Activated T-cell treated with anti-CD3 and anti-CD28 coated beads, Interleukin-2, amount 50 U/mL, for 4 hours (primary cell): ENCODE measurements around the gene CALB2. TPM values are rescaled to one million over a fixed set of nuclear protein-coding genes. Genes with fewer than 3 reads are reported as not detected.

Experiments
- ATAC-seq, 2 donors: fragments of 200-7000 bp; cut with Tn5 transposase; one replicate each; pipeline ENCODE4 v1.10.0; 2021
- DNase-seq: peaks from one replicate; pipeline ENCODE4 v3.0.0-alpha.2; 2020
- H3K27me3 Mint-ChIP-seq: one replicate; pipeline ENCODE4 v1.8.0; 2021; ENCODE audit warnings: low read depth, mixed read lengths
- H3K36me3 Mint-ChIP-seq: one replicate; pipeline ENCODE4 v1.8.0; 2022; ENCODE audit warnings: mixed read lengths; ENCODE audit not compliant: insufficient read depth
- H3K4me1 Mint-ChIP-seq: one replicate; pipeline ENCODE4 v1.8.0; 2021; ENCODE audit warnings: low read depth, mixed read lengths
- H3K4me3 Mint-ChIP-seq: one replicate; pipeline ENCODE4 v1.8.0; 2021; ENCODE audit warnings: mild to moderate bottlenecking, moderate library complexity, mixed read lengths
- H3K9me3 Mint-ChIP-seq: one replicate; pipeline ENCODE4 v1.8.0; 2021; ENCODE audit warnings: mixed read lengths
- total RNA-seq, 3 donors: library from RNA; stranded (reverse); gene quantifications; one replicate each; pipeline ENCODE4 v1.2.1, GENCODE V29; 2021

The CALB2 gene
- total RNA-seq, 3 donors from 2014 or later = not detected

DNA sequence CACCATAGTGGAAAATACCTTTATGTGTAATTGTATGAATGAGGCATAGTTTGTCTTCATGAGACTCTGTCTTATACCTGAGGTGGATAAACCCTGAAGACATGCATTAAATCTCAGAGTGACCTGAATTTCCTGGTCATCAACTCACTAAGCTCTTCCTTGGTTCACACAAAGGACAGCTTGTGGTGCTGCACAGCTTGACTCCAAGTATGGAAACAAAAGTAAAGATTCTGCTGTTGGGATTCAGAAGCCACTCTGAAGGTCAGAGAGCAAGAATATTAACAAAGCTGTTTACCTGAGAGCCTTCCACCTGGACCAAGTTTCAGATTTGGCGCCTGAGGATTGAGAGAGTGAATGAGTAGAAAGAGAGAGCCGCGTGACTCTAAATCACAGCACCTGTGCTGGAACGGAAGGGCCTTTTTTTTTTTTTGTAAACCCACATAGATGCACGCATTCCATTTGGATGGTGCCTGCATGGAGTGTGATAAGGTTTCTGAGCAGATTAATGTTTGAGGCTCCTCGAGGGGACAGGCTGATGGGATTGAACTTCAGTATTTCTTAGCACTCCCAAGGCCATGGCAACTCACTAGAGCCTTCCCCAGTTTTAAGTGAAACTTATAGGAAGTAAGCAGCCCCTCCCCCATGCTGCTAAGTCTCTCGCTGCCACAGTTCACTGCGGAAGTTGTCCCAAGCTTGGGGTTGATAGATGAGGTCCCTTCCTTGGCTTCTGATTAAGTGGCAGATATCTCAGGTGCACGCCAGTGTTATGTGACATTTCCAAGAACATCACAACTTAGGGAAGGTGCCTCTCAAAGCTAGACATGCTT lies 28.7 kb downstream of the CALB2 start:
- H3K27me3 Mint-ChIP-seq = peaks cover 22% of the 10 kb centered on the region
- no peak for ATAC-seq
- no peak for DNase-seq
- H3K4me1 Mint-ChIP-seq = peaks cover 1% of the 10 kb centered on the region
- H3K4me3 Mint-ChIP-seq = no peak overlapping the region
- H3K9me3 Mint-ChIP-seq = no peaks in the 10 kb centered on the region
- H3K36me3 Mint-ChIP-seq = no peaks in the 10 kb centered on the region

DNA sequence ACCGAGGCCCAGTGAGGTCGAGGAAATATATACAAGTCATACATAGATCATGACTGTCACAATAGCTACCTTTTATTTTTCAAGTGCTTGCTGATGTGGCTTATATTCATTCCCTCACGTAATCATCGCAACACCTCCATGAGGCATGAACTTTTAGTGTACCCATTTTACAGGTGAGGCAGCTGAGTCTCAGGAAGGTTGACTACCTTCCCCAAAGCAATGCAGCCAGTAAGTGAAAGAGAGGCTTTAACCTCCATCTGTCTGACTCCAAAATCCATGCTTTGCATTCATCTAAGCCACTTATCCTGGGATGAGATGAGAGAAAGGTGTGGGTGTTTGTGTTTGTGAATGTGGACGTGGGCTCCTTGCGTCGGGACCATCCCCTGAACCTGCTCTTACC lies 30.8 kb downstream of the CALB2 start:
- DNase-seq (no peak), ATAC-seq (no peak)
- Mint-ChIP-seq H3K4me3 (no peak overlapping the region), H3K27me3 (peaks cover 27% of the 10 kb centered on the region), H3K9me3 (no peaks in the 10 kb centered on the region), H3K4me1 (peaks cover 1% of the 10 kb centered on the region), H3K36me3 (no peaks in the 10 kb centered on the region)

DNA sequence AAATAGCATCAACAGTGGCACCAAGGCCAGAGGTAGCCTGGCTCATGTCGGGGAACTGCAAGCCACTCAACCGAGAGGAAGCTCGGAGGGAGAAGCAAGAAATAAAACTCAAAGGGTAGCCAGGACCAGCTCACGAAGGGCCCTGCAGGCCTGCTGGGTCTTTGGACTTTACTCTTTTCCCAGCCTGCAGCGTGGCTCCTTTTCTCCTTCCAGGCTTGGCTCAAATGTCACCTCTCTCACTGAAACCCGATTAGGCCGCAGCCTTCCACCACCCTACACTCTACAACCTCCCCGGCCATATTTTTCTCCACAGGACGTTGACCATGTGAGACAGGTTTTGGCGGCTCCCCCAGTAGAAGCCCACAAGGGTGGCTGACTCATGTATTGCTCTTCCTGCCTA lies 38.1 kb downstream of the CALB2 start:
- H3K4me1 Mint-ChIP-seq = no peaks in the 10 kb centered on the region
- no peak overlapping the region for H3K4me3 Mint-ChIP-seq
- ATAC-seq = no peak
- no peaks in the 10 kb centered on the region for H3K9me3 Mint-ChIP-seq
- no peaks in the 10 kb centered on the region for H3K36me3 Mint-ChIP-seq
- H3K27me3 Mint-ChIP-seq = peaks cover 25% of the 10 kb centered on the region
- DNase-seq = no peak

DNA sequence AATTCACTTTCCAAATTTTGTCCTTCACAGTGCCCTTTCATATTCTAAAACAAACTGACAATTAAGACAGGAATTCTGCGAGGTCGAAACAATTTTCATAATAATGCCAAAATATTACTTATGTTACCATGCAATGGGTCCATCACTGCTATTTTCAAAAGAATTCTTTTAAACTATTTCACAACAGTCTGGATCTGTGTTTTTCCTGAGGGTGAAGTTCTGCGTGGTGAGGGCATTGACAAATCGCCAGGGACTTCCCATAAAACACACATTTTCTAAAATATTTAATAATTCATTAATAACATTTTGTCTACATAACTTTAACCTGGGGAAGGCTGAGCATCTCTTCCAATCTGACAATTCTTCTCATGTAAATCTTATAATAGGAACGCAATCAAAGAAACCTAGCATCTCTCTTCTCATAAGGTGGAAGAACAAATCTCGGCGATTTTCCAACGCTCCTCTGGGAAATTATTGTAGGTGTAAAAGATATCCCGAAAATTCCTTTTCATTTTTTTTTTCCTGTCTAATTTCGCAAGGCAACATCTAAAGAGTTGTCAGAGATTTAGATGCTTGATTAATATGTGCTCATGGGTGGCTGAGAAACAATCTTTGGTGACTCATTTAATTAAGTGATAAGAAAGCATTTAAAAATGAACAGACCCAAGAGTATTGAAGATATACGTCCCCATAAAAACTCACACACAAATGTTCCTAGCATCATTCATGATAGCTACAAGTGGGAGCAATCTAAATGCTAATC lies 41.5 kb downstream of the CALB2 start:
- DNase-seq (no peak), ATAC-seq (no peak)
- Mint-ChIP-seq H3K4me1 (no peaks in the 10 kb centered on the region), H3K4me3 (no peak overlapping the region), H3K36me3 (no peaks in the 10 kb centered on the region), H3K27me3 (peaks cover 31% of the 10 kb centered on the region), H3K9me3 (no peaks in the 10 kb centered on the region)

DNA sequence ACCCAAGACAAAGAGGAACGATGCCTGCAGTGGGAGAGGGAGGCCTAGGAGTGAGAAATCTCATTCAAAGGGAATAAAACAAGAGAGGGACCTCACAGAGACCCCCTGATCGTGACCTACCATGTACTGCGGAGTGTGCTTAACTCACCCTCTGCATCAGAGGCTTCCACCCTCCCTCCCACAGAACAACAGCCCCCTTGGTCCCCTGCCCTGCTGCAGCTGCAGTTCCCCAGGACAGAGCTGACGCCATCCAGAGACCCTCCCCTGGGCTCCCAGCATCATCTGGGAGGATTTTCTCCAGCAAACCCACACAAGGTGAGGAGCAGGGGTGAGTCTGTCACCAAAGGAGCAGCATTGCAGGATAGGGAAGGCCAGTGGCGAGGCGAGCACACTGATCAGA lies 43.5 kb downstream of the CALB2 start:
- Mint-ChIP-seq H3K4me1 (peaks cover 4% of the 10 kb centered on the region), H3K27me3 (peaks cover 29% of the 10 kb centered on the region), H3K36me3 (no peaks in the 10 kb centered on the region), H3K9me3 (no peaks in the 10 kb centered on the region), H3K4me3 (no peak overlapping the region)
- ATAC-seq (no peak), DNase-seq (no peak)

DNA sequence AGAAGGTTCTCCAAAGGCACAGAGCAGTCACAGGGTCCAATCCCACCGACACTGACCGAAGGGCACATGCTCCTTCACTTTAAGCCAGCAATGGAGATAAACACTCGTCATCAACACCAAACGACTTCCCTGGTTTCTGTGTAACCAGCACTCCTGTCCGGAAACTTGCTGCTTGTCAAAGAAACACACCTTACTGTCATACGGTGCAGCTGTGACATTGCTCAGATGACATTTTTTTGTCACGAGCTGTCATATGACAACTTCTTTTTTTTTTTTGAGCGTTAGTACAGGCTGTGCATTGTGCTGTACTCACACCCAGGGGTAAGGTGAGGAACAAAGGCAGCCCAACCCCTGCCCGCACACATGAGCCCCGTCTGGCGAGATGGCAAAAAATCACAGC lies 44.2 kb downstream of the CALB2 start:
- Mint-ChIP-seq H3K9me3 (no peaks in the 10 kb centered on the region), H3K27me3 (peaks cover 31% of the 10 kb centered on the region), H3K4me1 (peaks cover 4% of the 10 kb centered on the region), H3K36me3 (no peaks in the 10 kb centered on the region), H3K4me3 (no peak overlapping the region)
- ATAC-seq = no peak
- no peak for DNase-seq

DNA sequence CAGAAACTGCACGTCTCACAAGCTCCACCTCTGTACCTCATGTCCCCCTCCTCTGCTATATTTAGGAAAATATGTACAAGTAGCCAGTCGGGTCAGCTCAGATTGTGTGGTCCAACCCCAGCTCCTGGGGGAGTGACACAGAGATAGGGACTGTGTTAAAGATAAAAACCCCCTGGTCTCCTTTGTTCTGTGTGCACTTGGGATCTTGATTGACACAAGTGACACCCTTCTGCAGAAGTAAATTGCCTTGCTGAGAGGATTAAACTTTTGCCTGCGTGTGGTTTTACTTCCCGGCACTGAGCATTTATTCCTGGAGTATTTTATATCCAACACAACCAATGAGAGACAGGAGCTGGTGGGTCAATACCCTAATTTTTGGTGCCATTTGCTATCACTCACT lies 45.8 kb downstream of the CALB2 start:
- H3K4me1 Mint-ChIP-seq = peaks cover 7% of the 10 kb centered on the region

DNA sequence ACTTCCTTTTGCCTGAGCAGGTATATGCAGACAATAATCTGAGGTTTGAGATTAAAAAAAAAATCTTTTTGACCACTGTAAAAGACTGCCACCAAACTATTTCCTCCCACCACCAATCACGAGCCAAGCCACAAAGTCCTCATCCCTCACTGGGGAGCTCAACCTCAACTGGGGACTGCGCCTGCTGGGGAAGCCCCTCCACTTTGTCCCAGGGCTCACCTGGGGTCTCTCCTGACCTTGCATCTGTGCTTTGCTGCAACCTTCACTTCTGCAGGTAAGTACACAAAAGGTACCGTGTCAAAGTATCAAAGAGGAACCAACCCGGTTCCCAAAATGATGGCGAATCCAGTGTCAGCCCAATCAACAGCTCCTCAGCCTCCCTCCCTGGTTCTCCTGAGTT lies 47.8 kb downstream of the CALB2 start:
- no peaks in the 10 kb centered on the region for H3K9me3 Mint-ChIP-seq
- H3K4me3 Mint-ChIP-seq = no peak overlapping the region
- DNase-seq (no peak), ATAC-seq (no peak)
- peaks cover 33% of the 10 kb centered on the region for H3K27me3 Mint-ChIP-seq
- H3K36me3 Mint-ChIP-seq = no peaks in the 10 kb centered on the region
- peaks cover 7% of the 10 kb centered on the region for H3K4me1 Mint-ChIP-seq

More for the DNA sequence above, 45.8 kb downstream of the CALB2 start:
- no peak overlapping the region for H3K4me3 Mint-ChIP-seq
- H3K9me3 Mint-ChIP-seq = no peaks in the 10 kb centered on the region
- peaks cover 38% of the 10 kb centered on the region for H3K27me3 Mint-ChIP-seq
- no peaks in the 10 kb centered on the region for H3K36me3 Mint-ChIP-seq
- ATAC-seq (no peak), DNase-seq (no peak)

DNA sequence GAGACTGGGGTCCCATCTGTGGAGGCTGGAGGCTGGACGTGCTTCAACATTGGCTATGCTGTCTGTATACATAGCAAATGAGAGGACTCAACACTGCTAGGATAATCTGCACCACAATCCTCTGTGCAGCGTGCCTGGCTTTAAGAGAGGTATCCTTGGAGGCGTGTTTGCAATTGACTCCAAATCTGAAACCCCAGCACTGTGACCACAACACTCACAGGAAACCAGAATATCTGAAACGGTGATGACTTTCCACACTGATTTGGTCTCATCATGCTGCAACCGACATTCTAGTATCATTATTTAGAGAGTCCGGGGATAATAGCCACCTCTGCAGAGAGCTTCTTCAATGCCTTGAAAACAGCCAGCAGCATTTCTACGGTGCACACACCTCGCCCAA lies 48.2 kb downstream of the CALB2 start:
- no peak overlapping the region for H3K4me3 Mint-ChIP-seq
- peaks cover 36% of the 10 kb centered on the region for H3K27me3 Mint-ChIP-seq

DNA sequence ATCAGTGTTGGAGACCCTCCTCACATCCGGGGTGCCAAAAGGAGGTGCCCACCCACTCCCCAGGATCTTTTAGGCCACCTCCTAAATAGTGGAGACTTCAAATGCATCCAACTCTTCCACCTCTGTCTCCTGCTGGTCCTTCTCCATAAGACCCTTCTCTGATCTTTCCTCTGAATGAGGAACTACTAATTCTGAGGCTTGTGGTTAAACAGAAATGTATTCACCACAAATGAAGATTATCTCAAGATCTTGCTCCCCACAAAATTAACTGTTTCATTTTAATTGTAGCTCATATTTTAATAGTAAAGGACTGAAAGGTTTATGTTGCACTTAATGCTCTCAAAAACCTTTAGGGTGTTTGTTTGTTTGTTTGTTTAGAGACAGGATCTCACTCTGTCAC lies 49.2 kb downstream of the CALB2 start:
- ATAC-seq = no peak
- H3K36me3 Mint-ChIP-seq = no peaks in the 10 kb centered on the region
- H3K4me3 Mint-ChIP-seq = no peak overlapping the region
- no peak for DNase-seq
- peaks cover 8% of the 10 kb centered on the region for H3K4me1 Mint-ChIP-seq
- no peaks in the 10 kb centered on the region for H3K9me3 Mint-ChIP-seq
- H3K27me3 Mint-ChIP-seq = peaks cover 38% of the 10 kb centered on the region

More for the DNA sequence above, 48.2 kb downstream of the CALB2 start:
- ATAC-seq (no peak), DNase-seq (no peak)
- H3K36me3 Mint-ChIP-seq = no peaks in the 10 kb centered on the region
- H3K4me1 Mint-ChIP-seq = peaks cover 7% of the 10 kb centered on the region
- no peaks in the 10 kb centered on the region for H3K9me3 Mint-ChIP-seq

DNA sequence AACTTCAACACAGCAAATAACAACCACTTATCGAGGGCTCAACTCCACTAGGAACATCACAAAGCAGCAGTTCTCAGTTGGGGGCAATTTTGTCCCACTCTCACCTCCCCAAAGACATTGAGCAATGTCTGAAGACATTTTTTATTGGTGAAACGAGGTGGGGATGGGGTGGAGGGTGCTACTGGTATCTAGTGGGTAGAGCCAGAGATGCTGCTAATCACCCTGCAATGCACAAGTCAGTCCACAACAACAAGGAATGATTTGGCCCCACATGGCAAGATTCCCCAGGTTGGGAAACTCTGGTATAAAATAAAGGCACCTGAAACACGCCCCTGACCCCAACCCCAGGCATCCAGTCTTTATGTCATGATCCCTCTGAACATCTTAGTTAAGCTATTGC lies 50.0 kb downstream of the CALB2 start:
- no peak for ATAC-seq
- H3K36me3 Mint-ChIP-seq = no peaks in the 10 kb centered on the region
- H3K4me1 Mint-ChIP-seq = peaks cover 11% of the 10 kb centered on the region
- no peak for DNase-seq
- peaks cover 38% of the 10 kb centered on the region for H3K27me3 Mint-ChIP-seq
- no peaks in the 10 kb centered on the region for H3K9me3 Mint-ChIP-seq
- no peak overlapping the region for H3K4me3 Mint-ChIP-seq

DNA sequence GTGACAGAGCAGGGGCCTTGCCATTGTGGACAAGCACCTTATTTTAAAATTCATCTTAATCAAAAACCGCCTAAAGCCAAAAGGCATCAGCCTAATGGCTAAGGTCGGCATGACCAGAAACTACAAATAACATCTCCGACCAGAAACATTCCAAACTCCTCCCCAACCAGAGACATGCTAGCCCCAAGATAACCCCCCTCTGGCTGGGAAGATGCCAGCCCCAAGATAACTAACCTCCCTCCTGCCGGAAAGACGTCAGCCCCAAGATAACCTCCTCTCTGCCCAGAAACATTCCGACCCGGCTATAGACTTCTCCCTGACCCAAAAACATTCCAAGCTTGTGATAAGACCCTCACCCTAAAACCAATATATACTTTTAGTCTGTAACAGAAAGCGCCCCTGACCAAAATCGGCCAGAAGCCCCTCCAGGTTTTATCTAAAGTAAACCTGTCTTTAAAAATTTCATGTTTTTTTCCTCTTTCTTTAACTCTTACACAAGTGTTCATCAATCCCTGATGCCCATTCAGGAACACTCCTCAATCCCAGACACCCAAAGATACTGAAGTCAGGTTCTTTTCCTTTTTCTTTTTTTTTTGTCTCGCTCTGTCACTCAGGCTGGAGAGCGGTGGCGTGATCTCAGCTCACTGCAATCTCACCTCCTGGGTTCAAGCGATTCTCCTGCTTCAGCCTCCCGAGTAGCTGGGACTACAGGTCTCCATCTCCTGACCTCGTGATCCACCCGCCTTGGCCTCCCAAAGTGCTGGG lies 50.7 kb downstream of the CALB2 start:
- peaks cover 11% of the 10 kb centered on the region for H3K4me1 Mint-ChIP-seq
- no peaks in the 10 kb centered on the region for H3K9me3 Mint-ChIP-seq
- H3K4me3 Mint-ChIP-seq = no peak overlapping the region
- ATAC-seq (no peak), DNase-seq (no peak)
- H3K27me3 Mint-ChIP-seq = peaks cover 37% of the 10 kb centered on the region
- H3K36me3 Mint-ChIP-seq = no peaks in the 10 kb centered on the region

DNA sequence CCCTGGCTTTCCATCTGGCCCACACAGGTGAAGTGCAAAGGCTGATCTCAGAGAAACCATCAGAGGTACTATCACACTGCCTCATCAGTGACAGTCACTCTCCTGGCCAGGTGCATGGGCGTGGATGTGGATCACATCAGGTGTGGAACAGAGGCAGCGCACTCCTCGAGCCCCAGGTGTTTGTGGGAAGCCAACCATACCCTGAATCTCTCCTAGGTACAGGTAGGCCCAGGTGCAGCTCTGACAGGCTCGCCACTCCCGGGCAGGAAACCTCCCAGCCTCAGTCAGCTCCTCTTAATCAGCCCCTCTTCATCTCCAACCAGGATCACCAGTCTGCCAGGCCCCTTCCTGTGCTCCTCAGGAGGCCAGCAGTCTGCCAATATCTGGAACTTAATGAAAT lies 51.6 kb downstream of the CALB2 start:
- H3K27me3 Mint-ChIP-seq = peaks cover 36% of the 10 kb centered on the region
- no peak overlapping the region for H3K4me3 Mint-ChIP-seq
- H3K9me3 Mint-ChIP-seq = no peaks in the 10 kb centered on the region
- ATAC-seq (no peak), DNase-seq (no peak)
- no peaks in the 10 kb centered on the region for H3K36me3 Mint-ChIP-seq
- H3K4me1 Mint-ChIP-seq = peaks cover 11% of the 10 kb centered on the region

DNA sequence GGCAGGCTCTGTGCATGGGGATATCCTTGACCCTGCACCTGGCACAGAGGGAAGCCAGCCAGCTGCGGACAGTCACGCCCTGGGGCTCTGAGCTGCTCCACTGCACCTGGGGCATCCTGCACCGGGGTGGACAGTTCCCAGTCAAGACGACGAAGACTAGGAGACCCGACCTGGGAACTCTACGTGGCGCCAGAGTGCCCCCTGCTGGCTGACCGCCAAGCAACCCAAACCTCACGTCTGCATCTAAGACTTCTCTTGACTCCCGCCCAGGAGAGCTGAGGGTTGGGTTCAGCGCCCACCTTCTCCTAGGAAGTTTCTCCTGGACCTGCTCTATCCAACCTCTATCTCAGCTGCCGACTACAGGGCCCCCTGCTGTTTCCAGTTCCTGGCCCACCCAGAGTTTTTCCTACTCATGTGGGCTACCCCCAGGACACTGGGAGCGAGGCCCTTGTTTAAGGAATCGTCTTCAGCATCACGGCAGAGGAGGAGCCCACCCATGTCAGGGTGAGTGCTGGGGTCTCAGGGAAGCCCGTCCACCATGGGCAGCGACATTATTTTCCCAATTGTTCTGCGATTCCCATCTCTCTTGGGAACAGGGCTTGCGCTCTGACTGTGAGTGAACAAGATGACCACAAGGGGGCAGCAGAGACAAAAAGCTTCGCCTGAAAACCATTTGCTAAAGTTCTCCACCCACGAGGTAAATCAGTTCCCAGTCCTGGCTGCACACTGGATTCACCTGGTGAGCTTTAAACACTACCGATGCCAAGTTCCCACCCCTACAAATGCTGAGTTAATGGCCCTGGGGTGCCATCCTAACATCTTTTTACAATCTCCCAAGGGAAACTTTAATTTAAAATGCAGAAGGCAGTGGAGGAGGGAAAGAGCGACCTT lies 54.0 kb downstream of the CALB2 start:
- ATAC-seq = peak; percentile 71 to 72
- no peaks in the 10 kb centered on the region for H3K9me3 Mint-ChIP-seq
- peaks cover 46% of the 10 kb centered on the region for H3K27me3 Mint-ChIP-seq
- DNase-seq = peak; percentile 66
- H3K4me1 Mint-ChIP-seq = peaks cover 7% of the 10 kb centered on the region
- H3K4me3 Mint-ChIP-seq = no peak overlapping the region
- H3K36me3 Mint-ChIP-seq = no peaks in the 10 kb centered on the region
